Stimulated activated memory B cell treated with anti-CD40 and anti-IgM and Interleukin-4, amounts not matched to agents 10 μg/mL and 1 μg/mL and 100 μg/mL, for 72 hours (primary cell): Measurements from ENCODE around the gene CXCL14.

Experiments used
- ATAC-seq: fragments of 150-1000 bp; cut with Tn5 transposase; 2 replicates; pipeline ENCODE4 v1.10.0; 2021
- H3K27ac Mint-ChIP-seq: one replicate; pipeline ENCODE4 v1.8.0; 2022; ENCODE audit warnings: mild to moderate bottlenecking, mixed read lengths
- H3K27me3 Mint-ChIP-seq: one replicate; pipeline ENCODE4 v1.8.0; 2022; ENCODE audit warnings: mixed read lengths
- H3K36me3 Mint-ChIP-seq: one replicate; pipeline ENCODE4 v1.8.0; 2022; ENCODE audit warnings: mixed read lengths
- H3K4me1 Mint-ChIP-seq: one replicate; pipeline ENCODE4 v1.8.0; 2022; ENCODE audit warnings: mixed read lengths
- H3K4me3 Mint-ChIP-seq: one replicate; pipeline ENCODE4 v1.8.0; 2022; ENCODE audit warnings: mild to moderate bottlenecking, moderate library complexity, mixed read lengths
- H3K9me3 Mint-ChIP-seq: one replicate; pipeline ENCODE4 v1.8.0; 2022; ENCODE audit warnings: mixed read lengths

CXCL14 gene

DNA sequence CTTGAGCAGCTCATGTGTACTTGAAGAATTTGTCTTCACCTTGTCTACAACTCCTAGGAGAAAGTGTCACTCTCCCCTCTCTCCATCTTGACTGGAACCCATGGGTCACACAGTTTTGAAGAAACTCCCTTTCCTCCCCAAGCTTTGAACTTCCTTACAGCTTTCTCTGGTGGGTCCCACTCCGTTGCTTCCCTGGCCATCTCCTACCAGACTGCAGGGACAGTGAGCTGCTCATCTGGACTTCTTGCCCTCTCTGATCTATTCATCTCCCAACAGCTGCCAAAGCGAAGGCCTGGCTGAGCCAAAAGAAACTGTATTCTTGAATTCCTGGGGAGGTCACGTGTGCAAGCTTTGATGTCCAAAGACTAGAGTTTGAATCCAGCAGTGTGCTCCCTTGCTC, 22.7 kb upstream of the CXCL14 start:
- H3K4me3 Mint-ChIP-seq = no peak overlapping the region
- no peaks in the 10 kb centered on the region for H3K27me3 Mint-ChIP-seq
- H3K27ac Mint-ChIP-seq = no peak overlapping the region
- H3K36me3 Mint-ChIP-seq = no peaks in the 10 kb centered on the region
- no peak for ATAC-seq
- no peaks in the 10 kb centered on the region for H3K4me1 Mint-ChIP-seq
- H3K9me3 Mint-ChIP-seq = no peaks in the 10 kb centered on the region

DNA sequence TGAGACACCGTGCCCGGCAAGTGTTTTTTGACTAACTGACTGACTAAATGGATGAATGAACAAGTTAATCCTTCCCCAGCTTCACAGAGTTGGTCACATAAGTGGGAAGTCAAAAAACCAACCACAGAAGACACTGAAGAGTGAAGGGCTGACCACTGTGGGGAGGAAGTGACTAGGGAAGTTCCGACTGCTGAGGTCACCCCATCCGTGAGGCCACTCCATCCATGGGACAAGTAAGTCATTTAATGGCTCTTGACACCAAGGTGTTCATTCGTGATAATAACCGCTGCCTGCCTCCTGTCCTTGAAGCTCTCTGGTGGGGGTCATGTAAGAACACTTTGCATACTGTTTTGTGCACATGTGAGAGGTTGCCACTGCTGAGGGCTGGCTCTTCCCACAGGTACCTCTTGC, 22.2 kb upstream of the CXCL14 start:
- Mint-ChIP-seq H3K4me1 (no peaks in the 10 kb centered on the region), H3K9me3 (no peaks in the 10 kb centered on the region), H3K27me3 (no peaks in the 10 kb centered on the region), H3K27ac (no peak overlapping the region), H3K36me3 (no peaks in the 10 kb centered on the region), H3K4me3 (no peak overlapping the region)
- ATAC-seq = no peak

DNA sequence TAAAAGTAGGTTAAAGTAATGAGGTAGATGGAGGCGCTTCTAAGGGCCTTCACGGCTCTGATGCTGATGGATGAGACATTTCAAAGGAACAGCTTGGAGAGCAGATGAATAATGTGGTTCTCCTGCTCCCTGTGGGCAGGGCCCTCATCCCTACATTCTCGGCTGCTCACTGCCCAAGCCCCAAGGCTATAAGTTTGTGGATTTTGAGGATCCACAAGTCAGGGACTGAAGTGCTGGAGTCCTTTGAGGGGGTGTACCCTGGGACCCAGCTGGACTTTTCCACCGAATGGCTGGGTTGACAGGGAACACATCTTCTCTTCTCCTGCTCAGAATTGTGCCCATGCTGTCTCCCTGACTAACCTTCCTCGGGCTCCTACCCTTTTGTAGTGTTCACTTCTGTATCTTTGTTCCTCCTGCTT, 21.4 kb upstream of the CXCL14 start:
- no peak for ATAC-seq
- H3K4me3 Mint-ChIP-seq = no peak overlapping the region
- no peak overlapping the region for H3K27ac Mint-ChIP-seq
- H3K4me1 Mint-ChIP-seq = no peaks in the 10 kb centered on the region
- H3K27me3 Mint-ChIP-seq = no peaks in the 10 kb centered on the region
- H3K36me3 Mint-ChIP-seq = no peaks in the 10 kb centered on the region
- no peaks in the 10 kb centered on the region for H3K9me3 Mint-ChIP-seq

DNA sequence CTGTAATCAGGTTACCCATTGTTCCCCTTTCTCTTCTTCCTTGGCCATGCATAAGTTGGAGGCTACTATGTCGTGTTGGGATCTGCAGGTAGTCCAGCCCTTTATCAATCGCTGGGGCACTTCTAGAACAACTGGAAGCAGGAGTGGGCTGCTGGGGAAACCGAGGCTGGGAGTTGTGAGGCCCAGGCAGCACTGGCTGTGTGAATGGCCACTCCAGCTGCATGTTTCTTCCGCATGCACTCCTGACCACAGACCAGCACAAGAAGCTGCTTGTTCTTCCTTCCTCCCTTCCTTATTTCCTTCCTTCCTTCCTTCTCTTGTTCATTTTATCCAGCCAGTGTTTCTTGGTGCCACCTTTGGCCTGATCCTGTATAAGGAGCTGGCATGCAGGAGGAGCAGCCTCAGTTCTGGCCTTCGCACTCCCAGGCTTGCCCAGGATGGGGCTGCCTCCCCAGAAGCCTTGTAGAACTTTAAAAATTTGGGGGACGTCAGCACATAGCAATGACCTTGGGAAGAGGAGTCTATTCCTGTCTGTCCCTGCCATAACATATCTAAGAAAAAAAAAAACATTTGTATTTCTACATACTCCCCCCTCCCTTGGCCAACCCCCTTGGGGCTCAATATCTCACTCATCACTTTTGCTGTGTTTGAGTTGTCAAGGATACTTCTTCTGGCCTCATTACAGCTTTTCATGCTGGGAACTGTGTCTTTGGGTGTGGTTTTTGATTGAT, 20.8 kb upstream of the CXCL14 start:
- H3K4me1 Mint-ChIP-seq = no peaks in the 10 kb centered on the region
- H3K27me3 Mint-ChIP-seq = no peaks in the 10 kb centered on the region
- H3K36me3 Mint-ChIP-seq = no peaks in the 10 kb centered on the region
- ATAC-seq = no peak
- no peak overlapping the region for H3K4me3 Mint-ChIP-seq
- no peaks in the 10 kb centered on the region for H3K9me3 Mint-ChIP-seq
- no peak overlapping the region for H3K27ac Mint-ChIP-seq

DNA sequence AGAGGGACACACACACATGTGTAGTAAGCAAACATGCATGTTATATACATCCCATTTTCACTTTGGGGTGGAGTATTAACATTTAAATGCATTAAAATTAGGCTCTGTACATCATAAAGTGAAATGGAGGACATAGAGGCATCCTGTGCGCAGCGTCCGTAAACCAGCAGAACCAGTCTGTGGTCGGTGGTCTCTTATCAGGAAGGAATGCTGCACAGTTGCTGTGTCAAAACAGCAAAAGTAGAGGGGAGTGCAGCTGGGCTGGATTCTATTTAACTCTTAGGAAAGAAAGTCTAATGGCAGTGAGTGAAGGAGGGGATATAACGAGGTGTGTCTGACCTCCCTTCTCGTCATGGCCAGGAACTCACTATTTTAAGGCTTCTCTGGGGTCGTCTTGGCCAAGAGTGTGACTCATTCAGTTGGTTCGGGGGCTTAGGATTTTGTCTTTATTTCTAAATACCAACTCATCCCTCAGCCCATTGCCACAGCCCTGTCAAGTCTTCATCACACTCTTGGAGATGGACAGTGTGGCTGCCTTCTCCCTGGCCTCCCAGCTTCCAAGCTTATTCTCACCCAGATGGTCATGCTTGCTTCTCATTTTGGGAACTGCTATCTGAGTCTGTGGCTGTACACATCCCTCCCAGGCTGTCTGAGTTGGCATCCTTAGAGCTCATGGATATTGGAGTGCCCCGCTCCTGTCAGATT, 20.1 kb upstream of the CXCL14 start:
- Mint-ChIP-seq H3K36me3 (no peaks in the 10 kb centered on the region), H3K27me3 (no peaks in the 10 kb centered on the region), H3K27ac (no peak overlapping the region), H3K4me3 (no peak overlapping the region), H3K9me3 (no peaks in the 10 kb centered on the region), H3K4me1 (no peaks in the 10 kb centered on the region)
- ATAC-seq = no peak

DNA sequence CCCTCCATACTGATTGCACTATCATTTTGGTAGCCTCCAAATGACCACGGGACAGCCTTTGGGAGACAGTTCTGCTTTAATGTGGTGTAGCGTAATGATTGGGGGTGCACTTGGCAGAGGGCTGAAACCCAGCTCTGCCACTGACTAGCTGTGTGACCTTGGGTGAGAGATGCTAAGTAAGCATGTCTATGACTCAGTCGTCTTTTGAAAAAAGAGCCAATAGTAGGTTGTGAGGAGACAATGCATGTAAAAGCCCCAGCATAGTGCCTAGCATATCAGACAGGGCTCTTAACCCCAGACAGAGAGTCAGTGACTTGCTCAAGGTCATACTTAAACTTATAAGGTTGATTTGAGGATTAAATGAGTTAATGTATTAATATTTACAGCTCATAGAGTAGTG, 18.0 kb upstream of the CXCL14 start:
- Mint-ChIP-seq H3K27ac (no peak overlapping the region), H3K9me3 (no peaks in the 10 kb centered on the region), H3K4me3 (no peak overlapping the region), H3K36me3 (no peaks in the 10 kb centered on the region), H3K4me1 (no peaks in the 10 kb centered on the region), H3K27me3 (peaks cover 10% of the 10 kb centered on the region)
- ATAC-seq = no peak

DNA sequence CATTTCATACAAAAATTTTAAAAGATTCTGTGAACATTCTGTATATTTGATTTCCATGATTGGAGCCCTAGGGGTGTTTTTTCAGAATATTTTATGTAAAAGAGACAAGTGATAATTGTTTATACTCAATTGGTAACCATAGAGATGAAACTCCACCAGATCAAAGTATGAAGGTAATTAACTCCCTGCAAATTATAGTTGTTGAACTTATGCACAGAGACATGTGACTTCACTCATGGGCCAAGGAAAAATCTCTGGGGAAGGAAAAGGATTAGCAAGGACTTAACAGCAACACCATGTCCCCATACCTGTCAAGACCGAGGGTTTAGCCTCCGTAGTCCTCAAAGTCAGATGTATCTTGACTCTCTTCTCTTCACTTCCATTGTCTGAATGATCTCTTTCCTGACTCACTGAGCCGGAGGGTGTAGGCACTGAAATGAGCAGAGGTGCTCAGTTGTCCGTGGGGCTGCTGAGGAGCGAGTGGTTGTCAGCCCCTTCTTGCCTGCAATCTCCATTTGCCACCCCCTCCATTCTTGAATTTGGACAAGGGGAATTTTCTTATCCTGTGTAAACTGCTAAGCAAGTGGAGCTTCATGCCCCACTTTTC, 17.5 kb upstream of the CXCL14 start:
- no peak overlapping the region for H3K4me3 Mint-ChIP-seq
- no peak for ATAC-seq
- H3K4me1 Mint-ChIP-seq = no peaks in the 10 kb centered on the region
- no peak overlapping the region for H3K27ac Mint-ChIP-seq
- H3K27me3 Mint-ChIP-seq = peaks cover 13% of the 10 kb centered on the region
- H3K9me3 Mint-ChIP-seq = no peaks in the 10 kb centered on the region
- H3K36me3 Mint-ChIP-seq = no peaks in the 10 kb centered on the region

DNA sequence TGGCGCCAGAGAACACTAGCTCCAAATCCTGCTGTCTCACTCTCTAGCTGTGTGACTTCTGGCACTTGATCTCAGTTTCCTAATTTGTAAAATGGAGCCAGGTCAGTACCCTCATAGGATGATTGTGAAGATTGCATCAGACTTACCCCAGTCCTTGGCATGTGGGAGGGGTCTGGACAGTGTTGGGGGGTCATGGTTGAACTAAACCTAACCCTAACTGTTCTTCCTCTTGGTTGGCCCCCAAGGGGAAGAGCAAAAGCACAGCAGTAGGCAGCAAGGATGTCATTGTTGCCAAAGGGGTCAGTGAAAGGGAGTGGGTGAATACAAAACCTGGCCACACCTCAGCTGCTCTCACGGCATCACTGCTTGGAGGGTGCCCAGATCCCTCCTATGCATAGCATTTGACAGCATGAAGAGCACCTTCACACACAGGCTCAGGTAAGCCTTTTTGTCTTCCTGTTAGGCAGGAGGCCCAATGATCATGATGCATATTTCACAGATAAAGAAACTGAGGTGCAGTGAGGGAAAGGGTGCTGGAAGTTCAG, 15.7 kb upstream of the CXCL14 start:
- ATAC-seq = no peak

DNA sequence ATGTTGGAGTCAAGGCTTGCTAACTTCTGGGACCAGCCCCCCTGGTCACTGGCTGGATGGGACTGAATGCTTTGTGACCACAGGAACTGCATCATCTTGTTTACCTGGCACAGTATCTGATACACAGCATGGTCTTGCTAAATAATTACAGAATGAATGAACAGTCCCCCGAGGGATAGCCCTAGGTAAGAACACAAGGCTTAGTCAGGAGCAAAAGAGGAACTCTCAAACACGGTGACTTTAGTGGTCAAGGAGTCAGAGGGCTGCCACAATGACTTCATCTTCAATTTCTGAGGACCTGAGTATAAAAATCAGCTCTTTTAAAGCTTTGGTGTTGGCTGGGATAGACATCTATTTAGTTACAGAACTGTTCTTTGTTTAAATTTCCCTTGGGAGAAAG, 15.1 kb upstream of the CXCL14 start:
- Mint-ChIP-seq H3K27ac (no peak overlapping the region), H3K27me3 (peaks cover 13% of the 10 kb centered on the region), H3K4me1 (no peaks in the 10 kb centered on the region), H3K36me3 (no peaks in the 10 kb centered on the region), H3K9me3 (no peaks in the 10 kb centered on the region), H3K4me3 (no peak overlapping the region)
- no peak for ATAC-seq

More for the DNA sequence above, 15.7 kb upstream of the CXCL14 start:
- H3K27me3 Mint-ChIP-seq = peaks cover 13% of the 10 kb centered on the region
- no peaks in the 10 kb centered on the region for H3K36me3 Mint-ChIP-seq
- no peak overlapping the region for H3K4me3 Mint-ChIP-seq
- no peak overlapping the region for H3K27ac Mint-ChIP-seq
- H3K9me3 Mint-ChIP-seq = no peaks in the 10 kb centered on the region
- H3K4me1 Mint-ChIP-seq = no peaks in the 10 kb centered on the region

DNA sequence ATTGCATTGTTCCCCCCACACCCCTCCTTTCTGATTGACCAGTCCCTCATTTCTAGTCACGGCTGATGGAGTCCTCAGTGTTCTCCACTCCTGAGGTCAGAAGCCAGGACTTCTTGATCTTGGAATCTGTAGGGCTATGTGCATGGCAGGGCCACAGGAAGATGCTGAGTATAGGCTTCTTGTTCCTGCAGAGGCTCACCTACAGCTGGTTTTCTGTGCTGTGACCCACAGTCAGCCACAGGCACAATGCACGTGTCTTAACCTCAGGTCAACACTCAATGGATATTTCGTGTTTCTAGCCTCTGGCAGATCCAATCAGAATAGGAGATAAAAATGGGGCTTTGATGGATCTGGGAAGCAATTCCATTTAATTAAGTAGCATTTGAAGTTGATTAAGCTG, 14.3 kb upstream of the CXCL14 start:
- Mint-ChIP-seq H3K4me3 (no peak overlapping the region), H3K36me3 (no peaks in the 10 kb centered on the region), H3K4me1 (no peaks in the 10 kb centered on the region), H3K27me3 (peaks cover 13% of the 10 kb centered on the region), H3K9me3 (no peaks in the 10 kb centered on the region), H3K27ac (no peak overlapping the region)
- no peak for ATAC-seq

DNA sequence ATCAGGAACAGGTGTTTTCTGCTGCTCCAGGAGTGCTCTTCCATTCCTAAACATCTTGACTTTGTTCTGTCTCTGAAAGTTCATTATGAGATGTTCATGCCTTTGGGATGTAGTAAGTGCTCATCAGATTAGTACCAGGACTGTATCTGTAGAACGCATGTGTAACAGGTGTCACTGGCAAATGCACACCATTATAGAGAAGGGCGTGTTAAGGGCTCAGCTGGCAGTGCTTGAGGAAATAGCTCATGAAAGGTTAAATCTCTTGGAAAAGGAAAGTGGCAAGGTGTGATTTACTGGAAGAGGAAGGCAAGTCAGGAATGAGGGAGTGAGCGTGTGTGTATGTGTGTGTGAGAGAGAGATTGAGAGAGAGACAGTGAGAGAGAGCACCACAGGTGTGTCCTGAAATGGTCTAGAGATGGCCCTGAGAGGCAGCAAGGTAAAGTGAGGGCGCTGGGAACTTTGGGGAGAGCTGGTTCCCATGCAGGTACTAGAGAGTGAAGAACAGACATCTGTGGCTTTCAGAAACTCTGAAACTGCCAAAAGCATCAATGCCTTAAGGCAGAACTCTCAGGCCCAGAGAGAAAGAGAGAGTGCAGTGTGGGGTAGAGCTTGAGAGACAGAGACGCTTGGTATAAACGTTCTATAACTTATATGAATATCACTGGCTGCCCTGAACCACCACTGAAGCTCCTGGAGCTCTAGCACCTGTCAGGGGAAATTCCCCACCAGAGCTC, 13.7 kb upstream of the CXCL14 start:
- H3K4me1 Mint-ChIP-seq = no peaks in the 10 kb centered on the region
- H3K27me3 Mint-ChIP-seq = peaks cover 13% of the 10 kb centered on the region
- no peak overlapping the region for H3K4me3 Mint-ChIP-seq
- H3K36me3 Mint-ChIP-seq = no peaks in the 10 kb centered on the region
- H3K9me3 Mint-ChIP-seq = no peaks in the 10 kb centered on the region
- no peak for ATAC-seq
- H3K27ac Mint-ChIP-seq = no peak overlapping the region

DNA sequence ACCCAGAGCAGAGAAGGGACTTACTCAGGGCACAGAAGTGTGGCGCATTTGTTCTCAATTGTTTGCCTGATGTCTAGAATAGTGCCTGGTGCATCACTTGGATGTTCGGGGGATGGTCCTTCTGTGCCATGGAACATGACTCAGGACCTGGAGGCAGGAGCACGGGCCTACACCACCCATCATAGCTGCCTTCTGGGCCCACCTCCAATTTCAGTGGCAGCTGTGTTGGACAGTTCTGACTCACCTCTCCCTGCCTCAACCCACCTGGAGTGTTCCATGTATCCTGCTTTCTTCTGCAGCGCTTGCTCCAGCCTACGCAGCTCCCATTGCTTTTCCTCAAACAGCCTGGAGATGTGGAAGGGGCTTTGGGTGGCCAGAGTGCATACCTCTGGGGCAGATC, 12.5 kb upstream of the CXCL14 start:
- H3K36me3 Mint-ChIP-seq = no peaks in the 10 kb centered on the region
- H3K4me3 Mint-ChIP-seq = no peak overlapping the region
- no peaks in the 10 kb centered on the region for H3K9me3 Mint-ChIP-seq
- H3K4me1 Mint-ChIP-seq = no peaks in the 10 kb centered on the region
- ATAC-seq = no peak
- no peak overlapping the region for H3K27ac Mint-ChIP-seq
- peaks cover 13% of the 10 kb centered on the region for H3K27me3 Mint-ChIP-seq

DNA sequence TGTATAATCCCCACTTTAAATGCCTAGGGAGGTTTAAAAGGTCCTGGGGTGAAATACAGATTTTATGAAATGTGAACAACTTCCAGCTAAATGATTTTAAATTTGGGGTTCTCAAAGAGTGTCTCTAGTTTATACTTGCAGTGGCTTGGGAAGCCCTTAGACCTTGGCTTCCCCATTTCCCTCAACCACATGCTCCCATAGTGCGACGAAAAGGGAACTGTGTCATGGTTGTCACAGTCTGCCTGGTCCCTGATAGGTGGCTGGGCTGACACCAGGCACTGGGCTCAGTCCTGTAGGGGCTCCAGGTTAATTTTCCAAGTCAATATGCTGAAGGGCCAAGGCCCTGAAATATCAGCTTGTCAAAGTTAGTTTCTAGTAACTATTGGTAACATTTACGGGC, 10.4 kb upstream of the CXCL14 start:
- no peaks in the 10 kb centered on the region for H3K4me1 Mint-ChIP-seq
- peaks cover 20% of the 10 kb centered on the region for H3K27me3 Mint-ChIP-seq
- H3K9me3 Mint-ChIP-seq = no peaks in the 10 kb centered on the region
- no peak overlapping the region for H3K27ac Mint-ChIP-seq
- no peaks in the 10 kb centered on the region for H3K36me3 Mint-ChIP-seq
- no peak overlapping the region for H3K4me3 Mint-ChIP-seq
- no peak for ATAC-seq

DNA sequence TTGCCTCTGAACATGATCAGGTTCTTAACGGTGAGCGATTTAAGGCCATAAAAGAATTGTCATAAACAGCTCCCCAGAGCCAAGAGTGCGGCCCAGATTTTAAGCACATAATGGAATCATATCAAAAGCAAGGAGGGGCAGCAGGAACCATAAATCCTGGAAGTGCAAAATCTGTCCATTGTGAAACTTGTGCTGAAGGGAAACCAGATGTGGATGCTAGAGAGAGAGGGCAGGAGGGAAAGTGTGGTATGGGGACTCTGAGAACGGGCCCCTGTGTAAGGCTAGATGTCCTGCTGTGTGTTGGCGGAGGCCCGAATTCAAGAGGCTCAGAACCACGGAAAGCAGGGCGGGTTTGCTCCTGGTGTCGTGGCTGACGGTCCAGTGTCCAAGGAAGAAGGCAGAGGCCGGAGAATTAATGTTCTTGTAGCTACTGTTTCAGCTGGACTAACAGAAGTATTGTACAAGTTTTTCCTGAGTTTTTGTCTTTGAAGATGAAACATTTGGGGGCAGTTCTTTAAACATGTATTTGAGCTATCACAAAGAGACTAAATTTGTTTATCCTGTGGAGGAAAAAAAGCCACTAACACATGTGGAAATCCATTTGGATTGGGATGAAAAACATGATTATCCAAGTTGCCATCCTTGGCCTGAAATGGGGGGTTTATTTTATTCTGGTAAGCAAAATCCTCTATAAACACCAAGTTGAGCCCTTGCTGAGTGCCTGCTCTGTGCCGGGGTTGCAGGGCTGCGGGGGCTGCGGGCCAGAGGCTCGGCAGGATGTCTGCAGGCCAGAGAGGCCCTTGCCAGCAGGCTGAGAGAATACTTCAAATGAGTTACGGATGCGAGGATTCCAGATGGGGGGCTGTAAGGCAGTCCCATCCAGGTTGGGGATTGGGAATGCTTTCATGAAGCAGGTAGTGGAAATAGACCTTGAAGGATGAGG, 9.2 kb upstream of the CXCL14 start:
- no peaks in the 10 kb centered on the region for H3K9me3 Mint-ChIP-seq
- H3K27ac Mint-ChIP-seq = no peak overlapping the region
- H3K27me3 Mint-ChIP-seq = peaks cover 32% of the 10 kb centered on the region
- H3K4me1 Mint-ChIP-seq = no peaks in the 10 kb centered on the region
- no peaks in the 10 kb centered on the region for H3K36me3 Mint-ChIP-seq
- no peak for ATAC-seq
- no peak overlapping the region for H3K4me3 Mint-ChIP-seq
